GM19397 (cell line): ENCODE data around the gene KAT6B.
A peak's percentile ranks its signal among the peaks of the same experiment; 100 is the strongest.
"Not testable (repeated sequence)": the region's sequence is repeated elsewhere in the genome, so short reads cannot be mapped to it uniquely, and the experiment has no call there.

Experiments used
- ATAC-seq: cut with Tn5 transposase; IDR thresholded peaks from one replicate; pipeline ENCODE4 v1.9.1; 2021; ENCODE audit warnings: mild to moderate bottlenecking, moderate library complexity; ENCODE audit not compliant: unreplicated experiment

KAT6B gene

GRCh38 chr10:74826142-74827044 lies at the start of gene KAT6B:
Gene KAT6B, plus strand, starts transcription at chr10:74826600. Its CDS starts 16,258 bp downstream, at chr10:74842858.
- ATAC-seq: peak; percentile 82

GRCh38 chr10:74778436-74779094 lies 47.8 kb upstream of the KAT6B start:
- ATAC-seq: no peak

- not testable (repeated sequence) for ATAC-seq
Observed at GRCh38 chr10:74781870-74782269, 44.5 kb upstream of the KAT6B start.

GRCh38 chr10:74784462-74784861 lies 41.9 kb upstream of the KAT6B start:
- no peak for ATAC-seq

GRCh38 chr10:74786126-74786525 lies 40.3 kb upstream of the KAT6B start:
- no peak for ATAC-seq

GRCh38 chr10:74787457-74787856 lies 38.9 kb upstream of the KAT6B start:
- no peak for ATAC-seq

- ATAC-seq: not testable (repeated sequence)
Observed at GRCh38 chr10:74791979-74792378, 34.4 kb upstream of the KAT6B start.

- ATAC-seq: no peak
Observed at GRCh38 chr10:74792726-74793125, 33.7 kb upstream of the KAT6B start.

GRCh38 chr10:74793240-74793639 lies 33.2 kb upstream of the KAT6B start:
- ATAC-seq: not testable (repeated sequence)

- ATAC-seq: no peak
Observed at GRCh38 chr10:74794531-74794930, 31.9 kb upstream of the KAT6B start.

- ATAC-seq: no peak
Observed at GRCh38 chr10:74797550-74797949, 28.9 kb upstream of the KAT6B start.

GRCh38 chr10:74799721-74800221 lies 26.6 kb upstream of the KAT6B start:
- ATAC-seq: no peak

- ATAC-seq: no peak
Observed at GRCh38 chr10:74801447-74801846, 25.0 kb upstream of the KAT6B start.

- no peak for ATAC-seq
Observed at GRCh38 chr10:74808501-74808900, 17.9 kb upstream of the KAT6B start.

GRCh38 chr10:74810087-74810486 lies 16.3 kb upstream of the KAT6B start:
- ATAC-seq: no peak

- no peak for ATAC-seq
Observed at GRCh38 chr10:74813381-74814259, 12.8 kb upstream of the KAT6B start.

- ATAC-seq: no peak
Observed at GRCh38 chr10:74814797-74815196, 11.6 kb upstream of the KAT6B start.

- ATAC-seq: no peak
Observed at GRCh38 chr10:74816824-74817498, 9.4 kb upstream of the KAT6B start.

GRCh38 chr10:74821501-74821900 lies 4.9 kb upstream of the KAT6B start:
- ATAC-seq: no peak

GRCh38 chr10:74822101-74822500 lies 4.3 kb upstream of the KAT6B start:
- ATAC-seq: no peak
